ENCODE results near the gene C5orf22.

GRCh38 chr5:31559942-31560341, 27.8 kb downstream of the C5orf22 start:
- TF ChIP-seq POLR2A (IDR thresholded peaks at IDR 0.05) (no peak), CTCF (IDR thresholded peaks at IDR 0.05) (no peak)
